Fibroblast of skin of left biceps (primary cell): ENCODE results near the gene WNK1.
"Not testable (repeated sequence)": the region's sequence is repeated elsewhere in the genome, so short reads cannot be mapped to it uniquely, and the experiment has no call there.

Experiments used
- DNase-seq, 2 experiments: peaks; one replicate each; pipeline ENCODE4 v3.0.0-alpha.2; 2013; ENCODE audit warnings: low read depth in 2 of 2

The WNK1 gene

DNA sequence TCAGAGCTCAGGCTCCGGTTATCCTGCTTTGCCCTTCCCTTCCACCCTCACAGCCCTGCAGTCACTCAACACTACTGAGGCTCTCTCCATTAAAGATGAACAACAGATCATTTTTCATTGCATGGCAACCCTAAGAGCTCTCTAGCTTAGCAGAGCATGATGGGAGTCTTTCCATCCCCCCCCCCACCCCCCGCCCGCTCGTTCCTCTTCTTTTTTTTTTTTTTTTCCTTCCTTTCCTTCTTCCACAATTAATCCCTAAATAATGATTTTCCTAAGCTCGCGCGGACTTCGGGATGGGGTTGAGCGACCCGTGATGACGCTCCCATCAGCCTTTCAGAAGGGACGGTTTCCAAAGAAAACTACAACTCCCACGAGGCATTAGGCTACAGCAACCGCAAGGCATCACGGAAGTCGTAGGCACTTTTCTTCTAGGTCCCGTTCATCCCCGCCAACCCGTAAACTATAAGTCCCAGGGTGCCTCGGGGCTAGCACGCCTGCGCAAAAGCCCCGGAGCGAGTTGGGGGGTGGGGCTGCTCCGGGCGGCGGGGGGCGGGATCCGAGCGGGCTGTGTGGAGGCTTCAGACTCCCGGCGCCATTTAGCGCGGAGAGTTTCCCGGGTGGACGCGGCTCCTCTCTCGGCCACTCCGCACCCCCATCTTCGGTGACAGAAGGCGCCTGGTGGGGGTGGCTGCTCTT, at the start of gene WNK1:
WNK1 (plus strand) TSS at position 581 of the 696 bp plus-strand sequence. CDS start 987 bp downstream, outside the sequence.
- peak; percentile 98 to 99 for DNase-seq

DNA sequence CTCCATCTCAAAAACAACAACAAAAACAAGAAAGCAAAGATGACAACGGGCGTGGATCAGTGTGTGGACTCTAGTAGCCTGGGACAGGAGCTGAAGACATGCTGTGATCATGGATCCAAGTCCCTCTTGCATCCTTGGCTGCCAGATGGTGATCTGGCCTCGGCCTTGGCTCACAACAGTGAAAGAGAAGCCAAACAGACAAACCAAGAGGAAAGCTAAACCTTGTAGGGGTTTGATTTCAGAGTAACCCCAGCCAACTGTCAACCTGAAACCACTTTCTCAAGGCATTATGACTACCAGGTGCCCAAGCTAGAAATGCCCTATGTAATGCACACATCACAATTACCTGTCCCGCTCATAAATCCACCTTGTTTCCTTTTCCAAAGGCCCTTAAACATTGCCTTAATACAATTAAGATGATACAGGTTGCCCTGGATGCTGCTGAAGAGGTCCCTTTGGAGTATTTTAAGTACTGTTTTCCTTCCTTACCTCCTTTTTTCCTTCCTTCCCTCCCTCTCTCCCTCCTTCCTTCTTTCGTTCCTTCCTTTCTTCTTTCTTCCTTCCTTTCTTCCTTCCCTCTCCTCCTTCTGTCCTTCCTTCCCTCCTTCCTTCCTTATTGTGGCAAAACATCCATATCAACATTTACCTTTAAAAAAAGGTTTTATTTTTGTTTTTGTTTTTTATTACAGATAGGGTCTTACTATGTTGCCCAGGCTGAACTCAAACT, 47.7 kb upstream of the WNK1 start:
- no peak for DNase-seq

DNA sequence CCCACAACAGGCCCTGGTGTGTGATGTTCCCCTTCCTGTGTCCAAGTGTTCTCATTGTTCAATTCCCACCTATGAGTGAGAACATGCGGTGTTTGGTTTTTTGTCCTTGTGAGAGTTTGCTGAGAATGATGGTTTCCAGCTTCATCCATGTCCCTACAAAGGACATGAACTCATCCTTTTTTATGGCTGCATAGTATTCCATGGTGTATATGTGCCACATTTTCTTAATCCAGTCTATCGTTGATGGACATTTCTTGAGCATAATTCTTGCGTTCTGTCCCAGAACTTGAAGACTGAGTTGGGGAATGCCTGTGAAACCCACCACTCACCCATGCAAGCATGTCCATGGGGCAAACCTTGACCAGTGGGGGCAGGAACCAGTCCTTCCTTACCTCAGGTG, 44.3 kb upstream of the WNK1 start:
- not testable (repeated sequence) for DNase-seq

DNA sequence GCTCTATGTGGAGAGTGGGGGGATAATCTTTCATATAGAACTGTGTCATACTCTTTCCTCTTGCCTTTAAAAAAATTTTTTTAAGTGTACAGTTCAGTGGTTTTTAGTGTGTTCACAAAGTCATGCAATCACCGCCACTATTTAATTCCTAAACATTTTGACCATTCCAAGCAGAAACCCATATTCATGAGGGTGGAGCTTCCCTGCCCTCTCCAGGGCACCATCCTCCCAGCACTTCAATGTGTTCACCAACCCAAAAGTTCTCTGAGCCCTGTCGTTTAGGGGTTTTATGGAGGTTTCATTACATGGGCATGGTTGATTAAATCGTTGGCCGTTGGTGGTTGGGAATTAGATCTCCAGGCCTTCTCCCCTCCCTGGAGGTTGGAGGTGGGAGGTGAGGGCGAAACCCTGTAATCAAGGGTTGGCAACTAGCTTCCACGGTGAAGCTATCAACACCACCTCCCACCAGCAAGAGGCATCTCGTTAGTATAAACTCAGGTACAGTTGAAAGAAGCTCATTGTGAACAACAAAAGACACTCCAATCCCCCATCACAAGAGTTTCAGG, 42.8 kb upstream of the WNK1 start:
- no peak for DNase-seq

DNA sequence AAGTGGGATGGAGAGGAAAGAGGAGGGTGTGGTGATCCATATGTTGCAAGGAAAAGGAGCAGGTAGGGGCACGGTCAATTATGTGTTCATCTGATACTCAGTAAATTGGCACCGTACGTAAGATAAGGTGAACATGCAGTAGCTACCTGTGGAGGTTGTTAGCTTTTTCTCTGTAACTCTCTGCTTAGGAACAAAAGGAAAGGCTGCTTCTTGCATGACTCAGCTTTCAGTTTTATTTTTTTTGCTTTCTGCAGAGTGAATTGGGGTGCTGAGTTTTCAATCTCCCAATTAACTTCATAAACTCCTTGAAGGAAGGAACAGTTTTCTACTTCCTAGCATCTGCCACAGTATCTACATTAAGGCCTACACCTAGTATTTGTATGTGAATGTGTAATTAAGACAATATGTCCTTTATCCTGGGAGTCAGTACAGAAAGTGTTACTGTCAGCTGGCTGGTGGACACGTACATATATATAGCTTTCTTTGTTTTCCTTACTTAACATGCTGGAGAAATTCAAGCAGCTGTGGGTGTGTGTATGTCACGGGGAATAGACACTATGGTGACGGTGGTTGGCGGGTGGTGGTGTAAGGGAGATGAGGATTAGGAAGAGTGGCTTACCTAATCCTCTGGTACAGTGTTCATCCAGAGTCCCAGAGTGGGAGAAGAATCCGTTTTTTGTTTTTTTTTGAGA, 40.1 kb upstream of the WNK1 start:
- DNase-seq: no peak

DNA sequence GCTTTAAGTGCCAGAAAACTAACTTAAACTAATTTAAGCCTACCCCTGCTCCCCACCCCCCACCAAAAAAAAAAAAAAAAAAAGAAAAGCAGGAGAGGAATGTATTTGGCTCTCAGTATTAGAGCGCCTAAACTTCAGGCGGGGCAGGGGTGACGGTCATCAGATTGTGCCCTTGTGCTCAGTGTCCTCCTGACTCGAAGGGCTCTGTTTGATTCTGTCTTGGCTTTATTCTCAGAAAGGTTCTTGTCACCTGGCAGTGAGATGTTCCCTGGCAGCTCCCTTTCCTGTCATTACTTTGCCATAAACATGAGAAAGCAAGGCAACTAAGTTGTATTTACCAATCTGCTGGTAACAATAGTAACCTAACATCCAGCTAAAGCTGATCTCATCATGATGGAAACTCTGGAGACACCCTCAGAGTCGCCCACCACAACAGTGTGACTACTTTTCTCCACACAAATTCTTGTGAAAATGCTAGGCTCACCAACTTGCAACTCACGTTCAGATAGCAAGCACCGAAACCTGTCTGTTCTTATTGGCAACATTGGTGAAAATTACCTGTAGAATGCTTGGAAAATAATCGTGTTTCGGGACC, 39.0 kb upstream of the WNK1 start:
- no peak for DNase-seq

DNA sequence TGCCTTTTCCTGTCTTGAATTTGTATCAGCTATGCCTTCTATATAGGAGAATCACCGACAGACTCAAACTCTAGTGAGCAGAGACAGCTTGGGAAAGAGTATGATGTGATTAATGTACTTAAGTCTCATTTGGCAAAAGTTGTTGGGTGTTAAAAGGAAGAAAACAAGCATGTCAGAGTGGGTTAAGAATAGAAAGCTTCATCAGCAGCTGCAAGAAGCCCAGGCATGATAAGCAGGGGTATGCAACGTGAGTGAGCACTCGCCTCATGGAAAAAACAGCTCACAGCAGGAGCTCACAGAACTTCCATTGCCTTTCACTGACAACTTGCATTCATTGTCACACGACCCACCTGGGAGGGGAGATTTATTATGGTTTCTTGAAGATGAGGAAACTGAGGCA, 35.9 kb upstream of the WNK1 start:
- DNase-seq: no peak

DNA sequence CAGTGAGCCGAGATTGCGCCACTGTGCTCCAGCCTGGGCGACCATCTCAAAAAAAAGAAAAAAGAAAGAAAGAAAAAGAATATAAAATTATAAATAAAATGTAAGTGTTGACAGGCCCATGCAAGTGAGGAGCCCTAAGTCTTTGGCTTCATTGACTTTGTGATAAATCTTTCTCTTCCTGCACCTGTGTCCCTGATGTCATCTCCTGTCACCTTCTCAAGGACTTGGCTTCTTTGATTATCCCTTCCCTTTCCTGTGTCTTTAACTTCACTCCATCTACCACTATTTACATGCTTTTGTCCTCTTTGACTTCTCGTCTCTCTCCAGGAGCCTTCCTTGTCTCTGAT, 33.6 kb upstream of the WNK1 start:
- DNase-seq: no peak

DNA sequence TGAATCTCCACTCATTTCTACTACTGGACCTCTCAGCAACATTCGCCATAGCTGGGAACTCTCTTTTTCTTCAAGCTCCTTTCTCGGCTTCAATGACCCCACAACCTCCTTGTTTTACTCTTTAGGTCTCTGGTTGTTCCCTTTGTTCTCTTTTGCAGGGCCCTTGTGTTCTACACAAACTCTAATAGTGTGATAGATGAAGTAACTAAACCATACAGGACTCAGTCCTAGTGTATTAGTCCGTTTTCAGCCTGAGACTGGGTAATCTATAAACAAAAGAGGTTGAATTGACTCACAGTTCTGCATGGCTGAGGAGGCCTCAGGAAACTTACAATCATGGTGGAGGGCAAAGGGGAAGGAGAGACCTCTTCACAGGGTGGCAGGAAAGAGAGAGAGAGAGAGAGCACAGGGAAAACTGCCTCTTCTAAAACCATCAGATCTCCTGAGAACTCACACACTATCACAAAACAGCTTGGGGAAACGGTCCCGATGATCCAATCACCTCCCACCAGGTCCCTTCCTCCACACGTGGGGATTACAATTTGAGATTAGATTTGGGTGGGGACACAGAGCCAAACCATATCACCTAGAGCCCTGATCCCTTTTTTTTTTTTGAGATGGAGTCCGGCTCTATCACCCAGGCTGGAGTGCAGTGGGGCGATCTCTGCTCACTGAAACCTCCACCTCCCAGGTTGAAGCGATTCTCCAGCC, 32.0 kb upstream of the WNK1 start:
- no peak for DNase-seq

DNA sequence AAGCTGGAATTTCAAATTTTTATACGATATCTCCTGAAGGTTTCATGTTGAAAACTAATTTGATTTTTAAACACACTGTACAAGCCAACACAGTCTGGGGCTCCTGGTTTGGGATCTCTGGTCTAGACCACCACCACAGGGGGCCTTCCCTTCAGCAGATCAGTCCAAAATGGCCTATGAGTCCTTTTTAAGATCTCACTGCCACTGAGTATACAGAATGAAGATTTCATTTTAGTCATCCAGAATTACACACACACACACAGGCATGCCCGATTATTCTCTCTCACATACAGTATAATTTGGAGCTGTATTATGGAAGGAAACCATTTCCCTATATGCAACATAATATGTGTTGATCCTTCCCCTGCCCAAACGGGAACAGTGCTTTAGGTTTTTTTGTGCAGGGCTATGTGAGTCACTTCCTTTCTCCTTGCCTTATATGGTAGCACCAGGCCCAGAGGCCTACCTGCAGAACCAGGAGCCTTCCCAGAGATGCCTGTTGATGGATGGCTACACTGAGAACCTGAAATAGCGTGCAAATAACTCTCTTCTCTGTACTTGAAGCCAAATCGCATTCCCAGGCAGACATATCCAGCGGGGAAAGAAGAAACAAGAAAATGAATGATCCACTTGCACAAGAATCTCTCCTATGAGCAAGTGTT, 28.1 kb upstream of the WNK1 start:
- no peak for DNase-seq

DNA sequence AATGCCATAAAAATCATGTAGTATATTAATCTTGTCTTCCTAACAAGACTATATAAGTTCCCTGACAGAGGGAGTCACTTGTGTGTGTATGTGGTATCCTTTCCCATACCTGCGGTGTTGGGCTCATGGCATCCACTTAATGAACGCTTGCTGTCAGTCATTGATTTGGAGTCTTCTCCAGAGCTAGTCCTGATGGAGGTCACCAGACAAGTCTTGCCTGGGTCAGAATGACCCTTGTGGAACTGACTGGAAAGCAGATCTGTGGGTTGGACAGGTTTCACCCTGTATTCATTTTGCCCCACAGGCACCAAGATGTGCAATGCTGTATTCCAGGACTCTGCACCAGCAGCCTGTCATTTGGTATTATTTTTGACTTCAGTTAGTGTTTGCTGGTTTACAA, 27.3 kb upstream of the WNK1 start:
- no peak for DNase-seq

DNA sequence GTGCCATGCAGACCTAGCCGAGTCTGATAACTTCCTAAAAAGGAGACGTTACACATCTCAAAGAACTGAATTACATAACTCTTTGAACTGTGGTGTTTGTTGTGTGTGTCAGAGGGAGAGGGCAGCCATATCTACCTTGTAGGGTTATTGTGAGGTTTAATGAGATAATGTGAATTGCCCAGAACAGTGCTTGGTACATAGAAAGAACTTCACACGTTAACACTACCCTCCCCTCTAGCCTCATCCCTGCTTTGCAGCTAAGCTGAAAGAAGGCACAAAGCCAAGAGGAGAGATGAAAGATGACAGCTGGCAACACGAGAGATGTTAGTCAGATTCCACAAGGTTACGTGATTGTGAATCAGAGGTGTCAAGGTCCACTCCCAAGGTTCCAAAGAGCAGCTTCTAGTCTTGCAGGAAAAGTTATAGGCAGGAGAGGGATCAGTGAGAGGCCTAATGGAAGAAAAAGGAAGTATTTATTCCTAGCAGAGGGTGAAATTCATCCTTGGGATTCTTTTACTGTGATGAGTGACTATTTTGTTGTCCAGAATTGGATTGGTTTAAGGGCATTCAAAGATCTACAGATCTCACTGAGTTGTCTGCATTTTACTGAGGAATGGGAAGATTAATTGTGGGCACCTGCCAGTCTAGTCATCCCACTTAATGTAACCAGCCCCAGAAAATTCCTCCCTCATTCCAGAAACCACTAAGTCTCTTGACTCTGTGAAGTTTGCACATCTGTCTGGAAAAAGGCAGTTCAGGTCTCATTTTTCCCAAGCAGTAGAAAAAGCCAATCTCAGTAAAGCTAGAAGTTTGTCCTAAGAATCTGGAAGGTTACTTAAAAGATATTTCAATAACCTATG, 25.9 kb upstream of the WNK1 start:
- DNase-seq: no peak

DNA sequence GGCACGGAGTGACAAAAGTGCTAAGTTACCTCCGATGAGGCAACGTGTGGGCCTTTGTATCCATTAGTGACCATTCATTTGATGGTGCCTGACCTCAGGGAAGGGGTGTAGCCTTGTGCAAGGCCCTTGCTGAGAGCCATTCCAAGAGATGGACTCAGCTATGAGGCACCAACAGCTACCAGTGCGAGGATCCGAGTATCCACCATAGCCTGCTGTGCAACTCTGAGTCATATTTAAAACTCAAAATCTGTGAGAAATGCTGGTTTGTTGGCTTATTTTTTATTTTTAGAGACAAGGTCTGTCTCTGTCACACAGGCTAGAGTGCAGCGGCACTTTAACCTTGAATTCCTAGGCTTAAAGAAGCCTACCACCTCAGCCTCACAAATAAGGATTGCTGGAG, 25.1 kb upstream of the WNK1 start:
- DNase-seq: no peak

DNA sequence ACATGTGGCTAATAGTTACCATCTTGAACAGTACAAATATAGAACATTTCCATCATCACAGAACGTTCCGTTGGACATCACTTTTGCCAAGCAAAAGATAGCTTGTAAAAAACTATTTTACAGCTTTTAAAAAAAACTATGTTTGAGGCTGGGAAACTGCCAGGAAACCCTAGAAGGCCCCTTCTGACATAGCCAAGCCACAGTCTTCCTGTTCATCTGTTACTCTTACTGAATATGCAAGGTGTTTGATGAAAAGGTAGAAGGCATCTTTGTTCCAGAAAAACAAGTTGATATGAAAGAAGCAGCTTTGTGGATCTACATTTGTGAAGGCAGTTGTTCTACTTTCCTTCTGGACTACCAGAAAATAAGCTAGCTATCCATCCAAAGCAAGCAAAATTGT, 23.6 kb upstream of the WNK1 start:
- DNase-seq: no peak

DNA sequence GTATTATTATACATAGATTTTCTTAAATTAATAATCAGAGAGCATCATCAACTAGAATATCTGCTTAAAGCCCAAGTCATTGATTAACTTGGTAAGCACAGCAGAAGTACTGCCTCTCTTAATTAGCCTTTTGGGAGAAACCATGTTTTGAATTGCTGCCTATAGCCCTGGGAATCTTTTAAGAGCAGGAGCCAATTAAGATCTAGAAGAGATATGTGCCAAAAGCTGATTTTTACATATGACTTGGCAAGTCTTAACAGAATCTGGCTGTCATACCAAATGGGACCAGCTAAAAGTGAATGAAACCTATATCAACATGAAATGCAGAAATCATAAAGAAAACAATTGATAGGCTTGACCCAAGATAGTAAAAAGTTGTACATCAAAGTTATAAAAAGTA, 23.2 kb upstream of the WNK1 start:
- DNase-seq: no peak

DNA sequence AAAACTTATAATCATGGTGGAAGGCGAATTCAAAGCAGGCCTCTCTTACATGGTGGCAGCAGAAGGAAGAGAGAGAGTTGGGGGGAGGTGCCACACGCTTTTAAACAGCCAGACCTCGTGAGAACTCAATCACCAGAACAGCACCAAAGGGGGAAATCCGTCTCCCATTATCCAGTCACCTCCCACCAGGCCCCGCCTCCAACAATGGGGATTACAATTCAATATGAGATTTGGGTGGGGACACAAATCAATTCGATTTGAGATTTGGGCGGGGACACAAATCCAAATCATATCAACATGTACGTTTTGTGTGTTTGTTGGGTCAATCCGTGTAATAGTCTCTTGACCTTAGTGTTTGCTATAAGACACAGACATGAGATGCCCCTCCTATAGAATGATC, 21.8 kb upstream of the WNK1 start:
- no peak for DNase-seq

DNA sequence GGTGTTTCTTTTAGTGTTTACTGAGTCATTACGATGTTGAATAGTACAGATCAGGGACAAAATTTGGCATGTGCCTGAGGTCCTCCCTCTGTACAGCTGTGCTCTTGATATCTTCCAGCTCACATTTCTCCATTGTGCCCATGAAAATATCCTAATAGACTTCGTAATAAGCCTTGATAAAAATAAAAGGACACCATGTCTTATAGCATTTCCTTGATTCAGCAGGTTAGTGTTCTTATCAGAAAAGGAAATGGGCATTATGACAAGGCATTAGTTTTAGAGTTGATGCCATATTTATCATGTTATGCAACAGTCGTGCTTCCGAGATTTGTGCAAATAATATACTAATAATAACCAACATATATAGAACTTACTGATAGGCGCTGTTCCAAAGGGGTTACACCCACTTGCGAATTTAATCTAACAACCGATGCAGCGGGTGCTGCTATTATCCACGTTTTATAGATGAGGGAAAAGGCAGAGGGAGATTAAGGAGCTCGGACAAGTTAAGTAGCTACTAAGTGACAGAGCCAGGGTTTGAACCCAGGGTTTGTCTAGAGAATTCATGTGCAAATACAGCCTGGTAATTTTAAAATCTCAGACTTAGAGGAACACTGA, 15.1 kb upstream of the WNK1 start:
- DNase-seq: no peak

DNA sequence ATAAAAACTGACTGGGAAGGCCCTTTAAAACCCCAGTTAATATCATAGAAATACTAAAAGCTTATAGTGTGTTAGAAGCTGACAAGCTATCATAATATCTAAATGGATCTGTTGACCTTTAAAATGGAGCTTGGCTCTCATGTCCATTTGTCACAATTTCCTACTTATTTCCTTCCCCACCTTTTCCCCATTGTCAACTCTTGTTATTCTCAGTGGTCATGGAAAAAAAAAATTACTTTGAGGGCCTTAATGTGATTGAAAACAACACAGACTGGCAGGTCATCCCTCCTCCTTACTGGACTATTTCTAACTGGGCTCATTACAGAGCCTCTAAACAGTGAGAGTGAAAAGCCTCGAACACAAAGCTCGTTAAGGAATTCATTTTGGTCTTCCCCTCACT, 13.7 kb upstream of the WNK1 start:
- no peak for DNase-seq

DNA sequence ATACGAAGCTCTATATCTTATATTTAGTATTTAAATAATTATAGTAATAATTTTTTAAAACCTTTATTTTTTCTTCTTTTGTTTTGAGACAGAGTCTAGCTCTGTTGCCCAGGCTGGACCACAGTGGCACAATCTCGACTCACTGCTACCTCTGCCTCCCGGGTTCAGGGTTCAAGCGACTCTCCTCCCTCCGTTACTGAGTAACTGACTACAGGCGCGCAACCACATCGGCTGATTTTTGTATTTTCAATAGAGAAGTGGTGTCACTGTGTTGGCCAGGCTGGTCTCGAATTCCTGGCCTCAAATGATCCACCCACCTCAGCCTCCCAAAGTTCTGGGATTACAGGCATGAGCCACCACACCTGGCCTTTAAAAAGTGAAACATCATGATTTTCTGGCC, 13.0 kb upstream of the WNK1 start:
- DNase-seq: no peak

DNA sequence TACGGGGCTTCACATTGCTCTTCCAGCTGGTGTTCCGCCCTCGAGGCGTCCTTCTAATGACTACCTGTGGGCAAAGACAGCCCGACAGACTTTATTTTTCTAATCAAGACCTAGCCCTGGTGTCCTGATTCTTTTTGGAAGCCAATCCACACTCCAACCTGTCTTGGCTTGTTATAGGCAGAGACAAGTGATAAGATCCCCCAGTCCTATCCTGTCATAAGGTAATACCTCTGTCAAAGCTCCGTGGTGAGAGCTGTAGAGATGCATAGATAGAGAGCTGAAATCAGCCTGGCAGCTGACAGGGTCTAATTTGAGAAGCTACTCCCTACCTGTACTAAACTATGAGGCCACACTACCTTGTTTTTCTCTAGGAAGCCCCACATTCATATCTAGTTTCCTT, 11.5 kb upstream of the WNK1 start:
- DNase-seq: no peak
